Measurements from ENCODE around the gene SAMD10.
A peak's percentile ranks its signal among the peaks of the same experiment; 100 is the strongest.
"Not testable (repeated sequence)": the region's sequence is repeated elsewhere in the genome, so short reads cannot be mapped to it uniquely, and the experiment has no call there.

The SAMD10 gene

DNA sequence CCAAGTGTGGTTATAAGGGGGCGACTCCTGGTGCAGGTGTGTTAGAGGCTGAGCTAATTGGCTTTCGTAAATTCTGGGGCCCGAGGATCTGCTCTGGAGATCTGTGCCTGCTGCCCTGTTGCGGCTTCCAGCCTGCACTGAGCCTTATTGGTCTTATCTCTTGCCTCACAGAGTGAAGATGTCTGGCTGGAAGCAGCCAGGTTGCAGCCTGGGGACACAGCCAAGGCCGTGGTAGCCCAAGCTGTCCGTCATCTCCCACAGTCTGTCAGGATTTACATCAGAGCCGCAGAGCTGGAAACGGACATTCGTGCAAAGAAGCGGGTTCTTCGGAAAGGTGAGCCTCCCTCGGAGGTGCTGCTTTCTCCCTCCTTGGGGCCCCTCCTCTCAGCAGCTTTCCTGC is 21.5 kb upstream of the SAMD10 start:
- no peak for DNase-seq

DNA sequence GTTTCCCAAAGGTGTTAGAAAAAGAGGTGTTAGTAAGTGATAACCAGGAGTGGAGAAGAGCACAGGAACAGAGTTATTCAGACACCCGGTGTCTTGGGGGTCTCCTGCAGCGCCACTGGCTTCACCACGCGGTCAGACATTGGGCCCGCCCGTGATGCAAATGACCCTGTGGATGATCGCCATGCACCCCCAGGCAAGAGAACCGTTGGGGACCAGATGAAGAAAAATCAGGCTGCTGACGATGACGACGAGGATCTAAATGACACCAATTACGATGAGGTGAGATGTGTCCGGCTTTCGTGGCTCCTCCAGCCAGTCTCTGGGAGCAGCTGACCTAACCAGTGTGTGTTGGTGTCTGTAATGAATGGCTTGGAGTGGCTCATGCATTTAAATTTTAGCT is 3.5 kb upstream of the SAMD10 start:
- DNase-seq, result no peak

DNA sequence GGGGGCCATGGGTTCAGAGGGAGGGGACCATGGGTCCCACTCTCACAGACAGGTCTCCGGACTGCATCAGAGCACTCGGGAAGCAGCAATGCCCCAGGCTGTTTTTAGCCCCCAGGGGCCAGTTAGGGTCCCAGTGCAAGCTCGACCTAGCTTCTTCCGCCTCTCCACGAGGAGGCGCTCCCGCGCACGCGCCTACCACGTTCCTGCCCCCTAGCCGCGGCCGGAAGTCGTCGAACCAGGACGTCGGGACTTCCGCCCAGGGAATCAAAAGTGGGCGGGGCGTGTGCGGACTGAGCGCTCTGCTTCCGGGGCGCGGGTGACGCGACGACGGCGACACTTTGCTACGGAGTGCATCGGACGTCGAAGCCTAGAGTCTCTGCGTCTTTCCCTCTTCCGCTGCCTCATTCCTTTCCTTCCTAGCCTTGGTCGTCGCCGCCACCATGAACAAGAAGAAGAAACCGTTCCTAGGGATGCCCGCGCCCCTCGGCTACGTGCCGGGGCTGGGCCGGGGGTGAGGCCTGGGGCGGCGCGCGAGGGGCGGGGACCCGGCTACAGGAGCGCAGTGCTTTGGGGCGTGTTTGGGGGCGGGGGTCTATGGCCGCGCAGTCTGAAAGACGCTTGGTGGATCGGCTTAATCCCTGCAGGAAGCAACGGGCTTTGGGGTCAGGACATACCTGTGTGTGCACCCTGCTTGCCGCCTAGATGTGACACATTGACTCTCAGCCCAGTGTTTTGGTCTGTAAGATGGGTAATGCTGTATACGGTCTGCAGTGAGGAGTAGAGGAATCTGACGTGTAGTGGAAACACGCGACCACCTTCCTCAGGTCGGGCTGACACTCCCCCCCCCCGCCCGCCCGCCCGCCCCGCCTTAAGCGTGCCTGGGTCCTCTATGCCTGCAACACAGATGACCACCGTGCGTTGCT is 1.6 kb upstream of the SAMD10 start, which contains the start of gene PRPF6:
Gene PRPF6, plus strand, starts transcription at position 327 of the 923 bp plus-strand sequence. Its CDS starts 114 bp downstream, at position 441.
- DNase-seq, result peak; percentile 99

DNA sequence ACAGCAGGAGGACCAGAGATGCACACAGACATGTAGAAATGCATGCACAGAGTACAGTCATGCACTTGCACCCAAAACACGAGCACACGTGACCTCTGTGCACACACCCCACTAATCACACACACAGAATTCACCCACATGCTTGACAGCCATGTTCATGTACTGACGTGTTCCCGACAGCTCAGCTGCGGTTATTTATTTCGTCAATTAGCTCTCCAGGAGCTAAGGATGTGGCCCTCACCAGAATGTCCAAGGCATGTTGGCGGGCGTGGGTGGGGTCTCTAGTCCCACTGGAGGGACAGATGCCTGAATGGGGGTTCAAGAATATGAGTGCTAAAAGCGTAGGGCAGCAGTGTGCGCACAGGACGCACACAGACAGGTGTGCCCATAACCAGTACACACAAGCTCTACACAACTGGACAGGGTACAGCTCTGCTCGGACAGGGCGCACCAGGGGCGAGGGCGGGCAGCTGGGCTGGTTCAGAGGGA is 919 bp upstream of the SAMD10 start:
- peak; percentile 25 for DNase-seq

DNA sequence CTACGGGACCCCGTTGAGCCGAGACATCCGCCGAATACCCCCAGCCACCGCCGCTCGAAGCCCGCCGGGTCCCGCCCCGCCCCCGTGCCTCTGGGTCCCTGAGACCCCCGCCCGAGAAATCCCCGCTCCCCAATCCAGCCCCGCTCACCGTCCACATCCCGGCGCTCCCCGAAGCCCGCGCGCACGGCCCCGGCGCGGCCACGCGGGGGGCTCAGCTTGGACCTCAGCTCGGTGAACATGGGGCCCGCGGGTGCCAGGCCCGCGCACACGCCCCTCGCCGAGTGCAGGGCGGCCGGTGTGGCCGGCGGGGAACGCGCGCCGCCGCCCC is 249 bp downstream of the SAMD10 start:
- no peak for DNase-seq

DNA sequence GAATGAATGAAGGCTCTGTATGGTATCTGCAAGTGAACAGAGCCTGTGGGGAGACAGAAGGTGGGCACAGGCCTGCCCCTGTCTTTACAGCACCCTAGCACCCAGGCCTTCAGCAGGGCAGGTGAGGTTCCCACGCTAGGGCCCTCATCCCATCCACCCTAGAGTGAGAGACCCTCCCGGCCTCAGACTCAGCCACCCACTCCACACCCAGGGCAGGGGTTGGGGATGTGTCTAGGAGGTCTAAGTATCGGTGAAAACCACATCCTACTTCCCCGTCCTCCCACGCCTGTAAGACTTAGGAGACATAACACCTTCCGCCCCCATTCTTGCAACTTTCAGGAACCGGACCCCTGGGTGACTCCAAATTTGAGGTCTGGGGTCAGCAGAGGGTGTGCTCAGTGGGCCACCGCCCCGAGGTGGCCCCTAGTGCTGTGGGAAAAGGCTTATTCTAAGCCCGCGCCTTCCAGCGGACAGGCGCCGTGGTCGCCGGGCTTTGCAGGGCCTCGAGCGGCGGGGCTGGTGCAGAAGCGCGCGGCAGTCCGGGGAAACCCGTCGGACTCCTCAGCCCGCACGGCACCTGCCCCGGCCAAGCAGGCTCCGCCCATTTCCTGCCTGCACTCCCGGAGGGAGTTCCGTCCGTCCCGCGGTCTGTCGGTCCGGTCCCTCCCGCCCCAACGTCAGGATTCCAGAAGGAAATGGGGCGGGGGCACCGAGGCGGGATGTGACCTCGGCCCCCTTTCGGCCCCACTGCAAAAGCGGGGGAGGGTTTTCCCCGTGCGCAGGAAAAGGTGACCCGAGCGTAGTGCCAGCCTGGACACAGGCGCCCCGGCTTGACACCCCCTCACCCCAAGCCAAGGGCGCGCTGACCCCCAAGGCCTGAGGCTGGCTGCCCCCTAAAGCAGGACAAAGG is 868 bp downstream of the SAMD10 start:
- peak; percentile 88 for DNase-seq

DNA sequence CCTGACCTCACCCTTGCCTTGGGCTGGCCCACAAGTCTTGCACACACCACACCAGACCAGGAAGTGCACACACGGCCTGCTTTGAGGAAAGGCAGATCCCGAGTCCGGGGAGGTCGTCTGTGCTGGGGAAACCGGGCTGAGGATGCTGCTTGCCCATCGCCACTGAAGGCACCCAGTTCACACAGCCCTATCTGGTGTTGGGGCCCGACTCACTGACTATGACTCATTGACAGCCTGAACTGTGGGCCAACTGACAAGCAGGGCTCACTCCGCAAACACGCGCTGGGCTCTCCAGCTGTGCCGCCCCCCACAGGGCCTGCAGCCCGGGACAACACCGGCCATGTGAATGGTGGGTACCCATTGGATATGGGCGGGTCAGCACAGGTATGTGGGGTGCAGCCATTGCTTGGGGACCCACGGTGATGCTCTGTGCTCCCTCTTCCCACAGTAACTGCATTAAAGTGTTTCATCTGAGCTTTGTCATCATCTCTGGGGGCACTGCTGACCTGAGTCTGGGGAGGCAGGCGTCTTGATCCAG is 1.6 kb downstream of the SAMD10 start:
- DNase-seq, result peak; percentile 62

DNA sequence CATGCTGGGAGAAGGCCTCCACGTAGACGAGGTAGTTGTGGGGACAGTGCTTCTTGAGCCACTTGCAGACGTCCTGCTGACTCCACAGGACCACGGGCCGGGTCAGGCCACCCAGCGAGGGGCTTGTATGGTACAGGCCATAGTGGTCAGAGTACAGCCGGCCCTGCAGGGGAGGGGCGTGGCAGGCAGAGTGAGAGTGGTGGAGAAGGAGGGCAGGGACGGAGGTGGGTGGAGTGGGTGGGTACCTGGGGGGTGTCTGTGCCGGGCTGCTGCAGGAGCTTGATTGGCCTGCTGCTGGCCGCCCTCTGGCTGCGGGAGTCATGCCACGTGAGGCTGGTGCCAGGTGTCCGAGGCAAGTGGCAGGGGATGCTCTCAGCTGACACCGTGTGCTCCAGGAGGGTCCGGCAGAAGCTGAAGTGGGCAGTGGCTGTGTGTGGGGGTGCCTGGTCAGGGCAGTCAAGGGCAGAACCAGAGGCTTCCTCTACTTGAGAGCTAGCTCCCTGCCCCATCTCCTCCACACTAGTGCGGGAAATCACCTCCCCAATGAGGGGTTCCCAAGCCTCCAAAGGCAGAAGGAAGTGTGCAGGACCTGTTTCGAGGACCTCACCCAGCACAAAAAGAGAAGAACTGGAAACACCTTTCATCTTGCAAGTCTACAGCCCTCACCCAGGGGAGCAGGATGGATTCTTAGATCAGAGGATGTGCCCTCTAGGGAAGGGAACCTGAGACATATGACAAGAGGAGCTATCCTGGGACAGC is 2.3 kb downstream of the SAMD10 start:
- peak; percentile 27 for DNase-seq

DNA sequence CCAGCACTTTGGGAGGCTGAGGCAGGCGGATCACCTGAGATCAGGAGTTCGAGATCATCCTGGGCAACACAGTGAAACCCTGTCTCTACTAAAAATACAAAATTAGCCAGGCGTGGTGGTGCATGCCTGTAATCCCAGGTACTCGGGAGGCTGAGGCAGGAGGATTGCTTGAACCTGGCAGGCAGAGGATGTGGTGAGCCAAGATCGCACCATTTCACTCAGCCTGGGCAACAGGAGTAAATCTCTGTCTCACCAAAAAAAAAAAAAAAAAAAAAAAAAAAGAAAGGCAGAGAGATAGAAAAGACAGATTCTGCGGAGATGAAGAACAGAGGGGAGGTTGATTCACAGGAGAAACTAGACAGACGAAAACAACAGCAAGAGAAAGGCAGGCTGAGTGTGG is 2.9 kb downstream of the SAMD10 start:
- not testable (repeated sequence) for DNase-seq

DNA sequence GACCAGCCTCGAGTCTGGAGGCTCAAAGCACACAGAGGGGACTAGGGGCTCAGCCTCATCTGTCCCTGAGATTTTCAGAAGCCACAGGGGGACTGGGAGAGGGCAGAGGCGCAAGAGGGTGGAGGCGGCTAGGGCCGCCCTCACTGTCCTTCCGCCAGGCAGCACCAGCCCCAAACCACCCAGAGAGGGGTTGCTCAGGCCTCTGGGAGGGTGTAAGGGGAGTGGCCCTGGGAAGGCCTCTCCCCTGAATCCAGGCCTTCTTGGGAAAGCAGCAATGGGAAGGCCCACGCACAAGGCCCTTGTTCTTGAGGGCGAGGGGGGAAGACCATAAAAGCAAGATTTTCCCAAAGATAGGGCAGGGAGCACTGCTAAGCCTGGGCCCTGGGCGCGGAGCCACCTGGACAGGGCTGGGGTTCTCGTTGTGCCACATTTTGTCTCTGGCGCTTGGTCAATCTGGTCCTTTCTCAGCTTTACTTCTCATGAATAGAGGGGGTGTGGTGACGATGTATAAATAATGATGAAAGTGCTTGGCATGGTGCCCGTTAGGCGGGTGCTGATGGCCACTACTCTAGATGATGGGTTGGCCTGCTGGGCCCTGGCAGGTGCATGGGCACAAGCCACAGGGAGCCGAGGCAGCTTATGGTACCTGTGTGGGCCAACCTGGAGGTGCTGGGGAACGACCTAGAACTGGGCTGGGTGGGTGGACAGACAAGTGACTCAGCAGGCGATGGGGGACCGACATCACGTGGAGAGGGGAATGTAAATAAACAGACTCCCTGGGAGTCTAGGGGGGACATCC is 4.8 kb downstream of the SAMD10 start:
- DNase-seq, result peak; percentile 45

DNA sequence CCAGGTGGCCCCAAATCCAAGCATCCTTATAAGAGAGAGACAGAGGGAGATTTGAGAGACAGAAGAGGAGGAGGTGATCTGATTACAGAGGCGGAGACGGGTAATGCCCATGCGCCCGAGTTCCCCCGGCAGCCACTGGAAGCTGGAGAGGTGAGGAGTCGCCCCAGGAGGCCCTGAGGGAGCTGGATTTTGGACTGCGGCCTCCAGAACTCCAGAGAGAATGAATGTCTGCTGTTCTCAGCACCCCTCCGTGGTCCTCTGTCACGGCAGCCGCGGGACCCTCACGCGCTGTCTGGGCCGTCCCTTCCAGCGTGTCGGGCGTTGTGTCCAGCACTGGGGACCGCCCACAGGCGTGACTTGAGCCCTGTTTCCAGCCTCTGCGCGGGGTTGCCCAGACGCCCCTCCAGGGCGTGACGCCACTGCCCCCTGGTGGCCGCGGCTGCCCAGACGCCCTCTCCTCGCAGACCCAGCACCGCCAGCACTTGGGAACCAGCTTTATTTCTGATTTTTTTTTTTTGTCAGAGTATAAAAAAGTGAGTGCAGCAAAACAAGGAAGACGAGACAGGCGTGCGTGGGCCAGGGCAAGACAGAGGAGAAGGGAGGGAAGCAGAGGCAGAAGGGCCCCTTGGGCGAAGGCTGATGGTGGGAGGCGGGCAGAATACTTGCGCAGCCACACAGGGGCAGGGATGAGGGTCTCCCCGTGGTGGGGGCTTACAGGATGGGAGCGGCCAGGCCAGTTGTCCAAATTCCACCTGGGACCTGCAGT is 5.6 kb downstream of the SAMD10 start:
- DNase-seq, result peak; percentile 99

DNA sequence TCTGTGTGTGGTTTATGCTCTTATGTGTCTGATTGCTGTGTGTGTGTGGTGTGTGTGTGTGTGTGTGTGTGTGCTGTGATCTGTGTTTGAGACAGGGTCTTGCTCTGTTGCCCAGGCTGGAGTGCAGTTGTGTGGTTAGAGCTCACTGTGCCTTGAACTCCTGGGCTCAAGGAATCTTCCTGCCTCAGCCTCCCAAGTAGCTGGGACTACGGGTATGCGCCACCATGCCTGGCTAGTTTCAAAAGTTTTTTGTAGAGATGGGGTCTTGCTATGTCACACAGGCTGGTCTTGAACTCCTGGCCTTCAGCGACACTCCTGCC is 6.3 kb downstream of the SAMD10 start:
- no peak for DNase-seq

DNA sequence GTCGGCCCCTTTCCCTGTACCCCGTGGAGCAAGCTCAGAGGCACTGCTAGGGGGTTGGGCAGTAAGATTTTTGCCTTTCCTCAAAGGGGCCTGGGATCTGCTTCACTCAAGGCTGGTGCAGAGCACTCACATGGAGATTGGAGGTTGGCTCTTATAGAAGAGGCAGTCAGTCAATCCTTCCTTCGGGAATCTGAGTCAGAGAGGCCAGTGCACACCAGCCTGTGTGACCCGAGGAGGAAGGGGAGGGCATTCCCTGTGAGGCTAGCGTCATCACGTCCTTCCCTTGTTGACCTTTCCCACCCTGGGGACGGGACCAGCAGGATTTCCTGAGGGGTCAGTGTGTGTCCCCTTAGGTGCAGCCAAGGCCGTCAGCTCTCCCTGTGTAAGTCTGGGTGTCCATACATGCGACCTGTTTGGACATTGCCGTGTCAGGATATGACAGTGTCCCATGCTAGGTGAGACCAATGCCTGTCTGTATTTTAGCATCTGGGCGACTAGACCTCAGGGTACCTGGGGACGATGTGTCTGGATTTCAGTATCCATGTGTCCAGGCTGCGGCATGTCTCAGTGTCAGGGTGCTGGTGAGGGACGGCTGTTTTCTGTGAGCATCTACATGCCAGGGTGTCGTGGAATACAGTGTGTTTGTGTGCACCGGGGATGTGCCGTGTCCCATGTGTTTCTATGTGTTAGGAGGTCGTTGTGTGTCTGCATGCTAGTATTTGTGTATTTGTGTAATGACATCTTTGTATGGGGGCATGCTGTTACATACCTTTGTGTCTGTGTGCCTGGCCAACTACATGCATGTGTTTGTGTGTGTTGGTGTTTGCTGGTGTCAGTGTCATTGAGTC is 6.9 kb downstream of the SAMD10 start:
- no peak for DNase-seq

DNA sequence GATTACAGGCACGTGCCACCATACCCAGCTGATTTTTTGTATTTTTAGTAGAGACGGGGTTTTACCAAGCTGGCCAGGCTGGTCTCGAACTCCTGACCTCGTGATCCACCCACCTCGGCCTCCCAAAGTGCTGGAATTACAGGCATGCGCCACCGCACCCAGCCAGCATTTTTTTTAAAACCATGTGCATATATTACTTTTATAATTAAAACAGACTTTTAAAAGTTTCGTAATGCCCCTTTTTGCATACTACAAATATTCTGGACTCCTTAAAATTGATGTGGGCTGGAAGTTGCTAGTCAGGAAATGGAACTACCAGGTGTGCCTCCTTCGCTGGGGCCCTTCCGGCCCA is 7.5 kb downstream of the SAMD10 start:
- not testable (repeated sequence) for DNase-seq

DNA sequence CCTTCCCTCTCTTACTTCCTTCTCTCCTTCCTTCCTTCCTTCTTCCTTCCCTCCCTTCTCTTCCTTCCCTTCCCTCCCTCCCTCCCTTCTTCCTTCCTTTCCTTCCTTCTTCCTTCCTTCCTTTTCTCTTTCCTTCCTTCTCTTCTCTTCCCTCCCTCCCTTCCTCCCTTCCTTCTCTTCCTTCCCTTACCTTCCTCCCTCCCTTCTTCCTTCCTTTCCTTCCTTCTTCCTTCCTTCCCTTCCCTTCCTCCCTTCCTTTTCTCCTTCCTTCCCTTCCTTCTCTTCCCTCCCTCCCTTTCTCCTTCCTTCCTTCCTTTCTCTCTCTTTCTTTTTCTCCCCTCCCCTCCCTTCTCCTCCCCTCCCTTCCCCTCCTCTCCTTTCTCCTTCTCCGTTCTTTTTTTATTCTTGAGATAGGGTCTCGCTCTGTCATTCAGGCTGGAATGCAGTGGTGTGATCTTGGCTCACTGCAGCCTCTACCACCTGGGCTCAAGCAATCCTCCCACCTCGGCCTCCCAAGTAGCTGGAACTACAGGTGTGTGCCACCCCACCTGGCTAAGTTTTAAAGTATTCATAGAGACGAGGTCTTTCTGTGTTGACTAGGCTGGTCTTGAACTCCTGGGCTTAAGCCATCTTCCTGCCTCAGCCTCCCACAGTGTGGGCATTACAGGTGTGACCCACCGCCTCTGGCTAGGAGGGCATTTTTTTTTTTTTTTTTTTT is 8.6 kb downstream of the SAMD10 start:
- no peak for DNase-seq

DNA sequence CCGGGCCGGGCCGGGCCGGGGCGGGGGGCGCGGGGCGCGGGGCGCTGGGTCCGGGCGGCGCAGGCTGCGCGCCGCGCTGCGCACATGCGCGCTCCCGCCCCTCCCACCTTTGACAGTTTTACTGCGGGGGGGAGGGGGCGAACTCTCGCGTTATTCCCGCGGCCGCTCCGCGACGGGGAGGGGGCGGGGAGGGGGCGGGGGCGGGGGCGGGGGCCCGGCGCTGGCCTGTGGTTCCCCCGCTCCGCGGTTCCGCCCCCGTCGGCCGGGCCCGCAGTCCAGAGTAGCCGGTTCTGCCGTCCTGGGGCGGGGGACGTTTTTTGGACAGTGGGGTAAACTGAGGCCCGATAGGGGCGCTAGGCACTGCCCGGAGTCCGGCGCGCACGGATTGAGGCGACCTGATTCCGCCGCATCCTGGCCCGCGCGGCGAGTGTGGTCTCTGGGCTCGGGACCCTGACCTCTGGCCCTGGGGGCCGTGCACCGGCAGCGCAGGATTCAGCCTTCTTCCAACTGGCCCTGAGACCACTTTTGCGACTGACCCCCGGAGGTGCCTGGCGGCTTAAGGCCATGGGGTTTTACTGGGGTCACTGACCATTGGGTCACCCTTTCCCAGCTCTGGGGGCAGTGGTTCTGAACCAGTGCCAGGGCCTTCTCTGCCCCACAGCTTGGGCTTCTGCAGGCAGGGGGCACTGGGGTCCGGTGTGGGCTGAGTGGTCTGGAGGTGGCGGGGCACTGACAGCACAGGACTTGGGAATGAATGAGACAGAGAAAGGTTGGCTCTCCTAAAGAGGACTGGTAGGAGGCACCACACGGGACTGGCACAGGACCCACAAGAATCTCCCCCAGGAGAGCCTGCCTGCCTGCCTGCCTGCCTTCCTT is 9.4 kb downstream of the SAMD10 start, which contains the start of gene ZNF512B:
Gene ZNF512B, minus strand, starts transcription at position 93 of the 876 bp plus-strand sequence. CDS start 1,980 bp downstream, outside the sequence.
- peak; percentile 96 for DNase-seq

DNA sequence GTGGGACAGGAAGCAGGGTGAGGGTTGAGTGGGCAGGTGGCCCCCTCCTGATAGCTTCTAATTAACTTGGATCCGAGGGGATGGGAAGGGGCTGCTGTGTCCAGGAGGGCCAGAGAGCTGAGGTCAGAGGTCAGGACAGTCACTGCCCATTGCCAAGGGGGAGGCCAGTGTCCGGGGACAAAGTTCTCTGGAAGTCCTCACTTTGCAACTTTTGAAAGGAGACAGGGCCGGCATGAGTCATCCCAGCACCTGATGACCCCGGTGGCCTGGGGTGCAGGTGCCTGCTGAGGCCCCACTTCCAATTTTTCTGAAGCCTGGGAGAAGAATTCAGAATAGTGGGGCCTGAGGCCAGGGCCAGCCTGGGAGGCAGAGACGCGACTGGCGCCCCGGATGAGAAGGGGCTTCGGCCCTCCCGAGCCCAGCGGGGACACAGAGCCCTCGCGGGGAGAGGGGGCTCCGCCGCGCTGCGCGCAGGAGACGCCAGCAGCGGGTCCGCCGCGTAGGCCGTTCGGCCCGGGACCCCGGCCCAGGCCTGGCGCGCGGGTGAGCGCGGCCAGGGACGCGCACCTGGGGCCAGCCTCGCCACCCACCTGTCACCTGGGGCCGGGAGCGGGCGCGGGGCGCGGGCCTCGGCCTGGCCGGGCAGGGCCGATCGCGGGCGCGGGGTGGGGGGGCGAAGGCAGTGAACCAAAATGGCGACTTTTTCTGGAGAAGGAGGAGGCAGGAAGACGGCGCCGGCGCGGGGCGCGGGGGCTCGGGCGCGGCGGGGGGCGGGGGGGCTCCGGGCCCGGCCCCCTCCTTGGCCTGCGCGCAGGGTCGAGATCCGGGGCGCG is 10.3 kb downstream of the SAMD10 start:
- DNase-seq, result peak; percentile 71

All from 8988T (cell line).